Stomach (tissue), 4 donors: ENCODE results near the gene RRAS.

Source experiments
- POLR2A ChIP-seq, 4 donors: fragments of 450-650 bp; IDR thresholded peaks; one replicate each; pipeline ENCODE4 v1.6.1; 2016; ENCODE audit warnings: antibody characterized with exemption in 4 of 4, control low read depth in 2 of 4, mild to moderate bottlenecking in 1 of 4, moderate library complexity in 1 of 4
- TF ChIP-seq, protein P1 (sequence below), 7 experiments: fragments of 450-650 bp in 4 of 7; fragments of 200-600 bp in 3 of 7; sonication (generic) in 3 of 7; IDR thresholded peaks; one replicate each; pipeline ENCODE4 v1.5.1; 2016 to 2019; ENCODE audit warnings: antibody characterized with exemption in 7 of 7, control low read depth in 2 of 7, mild to moderate bottlenecking in 1 of 7

DNA sequence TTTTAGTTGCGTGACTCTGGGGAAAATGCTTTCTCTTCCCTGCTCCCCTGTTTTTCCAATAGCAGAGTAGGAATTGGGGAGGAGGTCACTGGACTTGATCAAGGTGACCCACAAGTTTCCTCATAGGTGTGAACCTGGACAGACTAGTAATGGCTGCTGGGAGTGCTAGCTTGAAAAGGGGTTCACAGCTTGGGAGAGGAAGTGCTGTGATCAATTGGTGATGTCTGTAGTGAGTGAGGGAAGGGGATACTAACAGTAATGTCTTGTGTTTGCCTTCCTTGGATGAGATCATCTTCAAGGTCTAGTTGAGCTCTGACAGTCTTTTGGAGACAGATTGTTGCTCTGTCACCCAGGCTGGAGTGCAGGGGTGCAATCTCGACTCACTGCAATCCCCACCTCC is 27.5 kb upstream of the RRAS start:
- TF ChIP-seq, protein P1, sequence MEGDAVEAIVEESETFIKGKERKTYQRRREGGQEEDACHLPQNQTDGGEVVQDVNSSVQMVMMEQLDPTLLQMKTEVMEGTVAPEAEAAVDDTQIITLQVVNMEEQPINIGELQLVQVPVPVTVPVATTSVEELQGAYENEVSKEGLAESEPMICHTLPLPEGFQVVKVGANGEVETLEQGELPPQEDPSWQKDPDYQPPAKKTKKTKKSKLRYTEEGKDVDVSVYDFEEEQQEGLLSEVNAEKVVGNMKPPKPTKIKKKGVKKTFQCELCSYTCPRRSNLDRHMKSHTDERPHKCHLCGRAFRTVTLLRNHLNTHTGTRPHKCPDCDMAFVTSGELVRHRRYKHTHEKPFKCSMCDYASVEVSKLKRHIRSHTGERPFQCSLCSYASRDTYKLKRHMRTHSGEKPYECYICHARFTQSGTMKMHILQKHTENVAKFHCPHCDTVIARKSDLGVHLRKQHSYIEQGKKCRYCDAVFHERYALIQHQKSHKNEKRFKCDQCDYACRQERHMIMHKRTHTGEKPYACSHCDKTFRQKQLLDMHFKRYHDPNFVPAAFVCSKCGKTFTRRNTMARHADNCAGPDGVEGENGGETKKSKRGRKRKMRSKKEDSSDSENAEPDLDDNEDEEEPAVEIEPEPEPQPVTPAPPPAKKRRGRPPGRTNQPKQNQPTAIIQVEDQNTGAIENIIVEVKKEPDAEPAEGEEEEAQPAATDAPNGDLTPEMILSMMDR (IDR thresholded peaks at IDR 0.05), result no peak
- TF ChIP-seq POLR2A (IDR thresholded peaks at IDR 0.05), result no peak
